Measurements from ENCODE around the gene SATB1. TPM values are rescaled to one million over a fixed set of nuclear protein-coding genes. Genes with fewer than 3 reads are reported as not detected.

Gene SATB1
- total RNA-seq, 4 donors from 2014 or later, result 40.9 to 69.6 (median 41.7) TPM

DNA sequence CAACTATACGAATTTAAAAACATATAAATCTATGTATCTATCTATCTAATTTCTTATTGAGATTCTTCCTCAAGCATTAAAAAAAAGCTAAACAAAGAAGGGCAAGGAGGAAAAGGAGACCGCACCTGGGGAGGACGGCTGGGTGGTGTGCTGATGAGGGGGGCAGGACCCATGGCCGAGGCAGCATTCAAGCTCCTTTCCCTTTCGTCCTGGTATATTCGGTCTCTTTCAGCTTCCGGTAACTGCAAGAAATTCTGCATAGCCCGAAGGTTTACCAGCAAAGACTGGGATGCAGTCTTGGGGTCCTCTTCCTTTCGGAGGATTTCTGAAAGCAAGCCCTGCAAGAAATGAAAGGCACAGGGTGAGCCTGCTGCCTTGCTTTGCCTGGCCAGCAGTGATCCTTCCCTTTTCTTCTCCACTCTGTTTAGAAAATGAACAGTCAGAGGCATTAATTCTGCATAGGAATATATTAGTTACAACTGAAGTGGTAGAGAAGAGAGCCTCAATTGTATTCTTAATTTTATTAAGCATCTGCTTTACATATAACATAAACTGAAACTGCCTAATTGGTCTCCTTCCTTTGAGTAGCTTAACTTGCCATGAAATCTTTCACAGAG is 38.8 kb downstream of the SATB1 start:
- intact Hi-C loops (cut with DNase I; ENCODE audit: low total_unique reads) (no loop called here), in situ Hi-C loops (cut with MboI; ENCODE audit: low sequenced_read_pairs in 4 of 4) (no loop called here)
- Histone ChIP-seq H3K4me1 (no peaks in the 10 kb centered on the region), H3K36me3 (peaks cover 0 to 12% of the 10 kb centered on the region in 2 donors), H3K27me3 (no peaks in the 10 kb centered on the region), H3K4me3 (no peak overlapping the region), H3K27ac (no peak overlapping the region), H3K9me3 (no peaks in the 10 kb centered on the region)
- ATAC-seq, result no peak
- no peak for DNase-seq
- TF ChIP-seq POLR2A (IDR thresholded peaks at IDR 0.05), result no peak
- TF ChIP-seq, protein P1, sequence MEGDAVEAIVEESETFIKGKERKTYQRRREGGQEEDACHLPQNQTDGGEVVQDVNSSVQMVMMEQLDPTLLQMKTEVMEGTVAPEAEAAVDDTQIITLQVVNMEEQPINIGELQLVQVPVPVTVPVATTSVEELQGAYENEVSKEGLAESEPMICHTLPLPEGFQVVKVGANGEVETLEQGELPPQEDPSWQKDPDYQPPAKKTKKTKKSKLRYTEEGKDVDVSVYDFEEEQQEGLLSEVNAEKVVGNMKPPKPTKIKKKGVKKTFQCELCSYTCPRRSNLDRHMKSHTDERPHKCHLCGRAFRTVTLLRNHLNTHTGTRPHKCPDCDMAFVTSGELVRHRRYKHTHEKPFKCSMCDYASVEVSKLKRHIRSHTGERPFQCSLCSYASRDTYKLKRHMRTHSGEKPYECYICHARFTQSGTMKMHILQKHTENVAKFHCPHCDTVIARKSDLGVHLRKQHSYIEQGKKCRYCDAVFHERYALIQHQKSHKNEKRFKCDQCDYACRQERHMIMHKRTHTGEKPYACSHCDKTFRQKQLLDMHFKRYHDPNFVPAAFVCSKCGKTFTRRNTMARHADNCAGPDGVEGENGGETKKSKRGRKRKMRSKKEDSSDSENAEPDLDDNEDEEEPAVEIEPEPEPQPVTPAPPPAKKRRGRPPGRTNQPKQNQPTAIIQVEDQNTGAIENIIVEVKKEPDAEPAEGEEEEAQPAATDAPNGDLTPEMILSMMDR (IDR thresholded peaks at IDR 0.05 in 4 of 5, conservative IDR thresholded peaks at IDR 0.05 in 1 of 5), result no peak

DNA sequence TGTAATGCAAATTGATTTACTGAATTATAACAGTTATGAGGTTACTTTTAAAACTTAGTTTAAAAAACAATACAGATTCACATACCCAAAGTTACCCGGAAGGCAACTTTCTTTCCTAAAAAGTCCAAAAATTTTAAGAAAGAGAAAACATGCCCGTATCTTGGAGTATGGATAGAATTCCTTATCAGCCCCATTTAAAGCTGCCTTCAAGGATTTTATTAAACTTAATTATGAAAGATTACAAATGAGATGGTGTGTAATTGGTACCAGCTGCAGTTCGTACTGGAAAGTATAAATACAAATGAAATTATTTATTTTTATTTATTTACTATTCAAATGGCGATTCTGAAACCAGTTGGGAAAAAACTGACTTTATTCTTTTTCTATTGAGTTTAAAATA is 39.4 kb downstream of the SATB1 start:
- intact Hi-C loops (cut with DNase I; ENCODE audit: low total_unique reads), result no loop called here
- Histone ChIP-seq H3K36me3 (peaks cover 0 to 12% of the 10 kb centered on the region in 2 donors), H3K4me3 (no peak overlapping the region), H3K27ac (no peak overlapping the region), H3K4me1 (no peaks in the 10 kb centered on the region), H3K9me3 (no peaks in the 10 kb centered on the region), H3K27me3 (no peaks in the 10 kb centered on the region)
- TF ChIP-seq, protein P1 (IDR thresholded peaks at IDR 0.05 in 4 of 5, conservative IDR thresholded peaks at IDR 0.05 in 1 of 5), result no peak
- TF ChIP-seq POLR2A (IDR thresholded peaks at IDR 0.05), result no peak
- no peak for ATAC-seq
- no peak for DNase-seq
- in situ Hi-C loops (cut with MboI; ENCODE audit: low sequenced_read_pairs in 4 of 4), result no loop called here

DNA sequence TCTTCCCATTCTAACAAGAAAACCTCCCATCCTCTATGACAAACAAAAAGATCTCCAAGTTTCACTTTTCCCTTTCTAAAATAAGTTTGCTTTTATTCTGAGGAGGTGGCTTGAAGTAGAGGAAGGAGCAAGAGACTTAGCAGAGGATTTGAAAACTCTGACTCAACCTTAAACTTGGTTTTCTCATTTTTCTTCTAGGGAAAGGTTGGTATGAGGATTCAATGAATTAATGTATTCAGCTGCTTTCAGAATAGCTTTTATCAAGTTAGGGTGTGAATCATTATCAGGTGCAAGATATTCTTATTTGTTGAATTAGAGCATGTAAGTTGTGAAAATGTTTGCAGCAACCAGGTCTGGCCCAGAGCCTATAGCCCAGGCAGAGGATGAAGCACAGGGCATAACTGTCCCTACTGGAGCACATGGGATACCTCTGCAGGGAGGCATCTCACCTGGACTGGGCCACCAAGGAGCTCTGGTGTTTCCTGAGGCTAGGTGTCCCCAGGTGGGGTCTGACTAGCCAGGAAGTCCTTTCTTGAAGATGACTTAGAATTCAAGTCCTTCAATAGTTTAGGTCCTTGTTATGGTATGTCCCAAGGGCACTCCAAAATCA is 42.3 kb downstream of the SATB1 start:
- H3K27me3 ChIP-seq, result no peaks in the 10 kb centered on the region
- H3K9me3 ChIP-seq, result no peaks in the 10 kb centered on the region
- no peaks in the 10 kb centered on the region for H3K4me1 ChIP-seq
- peaks cover 0 to 12% of the 10 kb centered on the region in 2 donors for H3K36me3 ChIP-seq
- TF ChIP-seq, protein P1 (IDR thresholded peaks at IDR 0.05 in 4 of 5, conservative IDR thresholded peaks at IDR 0.05 in 1 of 5), result no peak
- TF ChIP-seq POLR2A (IDR thresholded peaks at IDR 0.05), result no peak
- H3K4me3 ChIP-seq, result no peak overlapping the region
- in situ Hi-C loops (cut with MboI; ENCODE audit: low sequenced_read_pairs in 4 of 4), result no loop called here
- intact Hi-C loops (cut with DNase I; ENCODE audit: low total_unique reads), result no loop called here
- H3K27ac ChIP-seq, result no peak overlapping the region
- DNase-seq (no peak), ATAC-seq (no peak)

DNA sequence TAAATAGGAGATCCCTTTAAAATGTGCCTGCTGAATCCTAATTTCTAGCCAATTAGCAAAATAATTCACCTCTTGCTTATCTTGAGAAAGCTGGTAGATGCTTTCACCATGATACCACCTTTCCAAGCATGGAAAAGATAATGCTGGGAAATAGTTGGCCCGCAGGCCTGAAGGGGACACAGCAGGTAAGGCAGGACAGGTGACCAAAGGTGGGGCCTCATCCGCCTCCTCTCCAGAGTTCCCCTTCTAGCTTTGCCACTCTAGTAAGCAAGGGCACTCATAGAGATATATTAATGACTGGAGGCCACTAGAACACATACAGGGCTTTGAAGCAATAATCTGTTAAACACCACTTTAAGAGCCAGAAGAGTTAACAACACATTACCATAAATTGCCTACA is 45.5 kb downstream of the SATB1 start:
- intact Hi-C loops (cut with DNase I; ENCODE audit: low total_unique reads), result no loop called here
- in situ Hi-C loops (cut with MboI; ENCODE audit: low sequenced_read_pairs in 4 of 4), result no loop called here
- TF ChIP-seq, protein P1 (IDR thresholded peaks at IDR 0.05 in 4 of 5, conservative IDR thresholded peaks at IDR 0.05 in 1 of 5), result no peak
- no peak for TF ChIP-seq POLR2A (IDR thresholded peaks at IDR 0.05)
- DNase-seq (no peak), ATAC-seq (no peak)
- H3K4me1 ChIP-seq, result no peaks in the 10 kb centered on the region
- H3K27me3 ChIP-seq, result no peaks in the 10 kb centered on the region
- no peaks in the 10 kb centered on the region for H3K9me3 ChIP-seq
- H3K4me3 ChIP-seq, result no peak overlapping the region
- H3K27ac ChIP-seq, result no peak overlapping the region
- peaks cover 0 to 19% of the 10 kb centered on the region in 2 donors for H3K36me3 ChIP-seq

All from gastrocnemius medialis (tissue), 4 donors.